Motor neuron (in vitro differentiated cells): Measurements from ENCODE around the gene SMIM13. TPM values are rescaled to one million over a fixed set of nuclear protein-coding genes. Genes with fewer than 3 reads are reported as not detected.
A peak's percentile ranks its signal among the peaks of the same experiment; 100 is the strongest.

Experiments
- ATAC-seq, 8 experiments: fragments of 200-7000 bp; cut with Tn5 transposase; replicated peaks in 6 of 8; 2 replicates each; pipeline ENCODE4 v1.8.0; 2021; ENCODE audit warnings: mild to moderate bottlenecking in 8 of 8, moderate library complexity in 8 of 8
- H3K27ac ChIP-seq, 2 donors: fragments of 250-450 bp; sonication (Bioruptor Pico); 2 replicates each; pipeline ENCODE4 v1.9.0; 2021; ENCODE audit warnings: antibody characterized with exemption in 2 of 2, mild to moderate bottlenecking in 2 of 2, moderate library complexity in 1 of 2
- H3K4me1 ChIP-seq, 2 donors: fragments of 250-450 bp; sonication (Bioruptor Pico); replicated peaks in 1 of 2; 2 replicates each; pipeline ENCODE4 v1.6.1; 2021; ENCODE audit warnings: antibody characterized with exemption in 2 of 2, mild to moderate bottlenecking in 2 of 2, moderate library complexity in 1 of 2
- H3K4me3 ChIP-seq, 5 donors: fragments of 250-450 bp; sonication (Bioruptor Pico); 2 replicates each; pipeline ENCODE4 v1.9.0; 2021; ENCODE audit warnings: antibody characterized with exemption in 5 of 5, mild to moderate bottlenecking in 5 of 5, moderate library complexity in 4 of 5
- WGBS, 10 experiments: fragments of 450-650 bp; shearing (Covaris generic); methylation state at CpG; one replicate each; pipeline ENCODE4 v1.0.0; 2022; 5-methylcytosine and 5-hydroxymethylcytosine counted together
- in situ Hi-C, 9 experiments: fragments of 400-800 bp; cut with MboI; loops; one replicate each; pipeline ENCODE4 v1.15.0; 2021; ENCODE audit warnings: low sequenced_read_pairs in 9 of 9, low pct_unique_long_range_greater_than_20kb in 2 of 9; ENCODE audit not compliant: unreplicated experiment in 9 of 9
- total RNA-seq, 8 experiments: library from RNA; unstranded; fragments of 300-600 nt; gene quantifications; 2 replicates each; pipeline versions ENCODE4 v1.2.3 to v1.2.4, GENCODE V29; 2022

SMIM13 gene
- total RNA-seq, 8 experiments from 2014 or later: 10.7 to 32.4 (median 19.5) TPM

- in situ Hi-C loops: loop anchor here in 1 of 9 experiments (25.0 kb wide), 1 partner anchor 354 kb away; no protein-coding TSS in a partner anchor
- H3K4me3 ChIP-seq: no peak overlapping the region
- 87 to 100% (median 92%) methylated on average over 3 to 5 of the region's 5 CpGs for WGBS, 10 experiments
- no peaks in the 10 kb centered on the region for H3K4me1 ChIP-seq
- H3K27ac ChIP-seq: no peak overlapping the region
- ATAC-seq: no peak
Observed at GRCh38 chr6:11133281-11133680, 39.6 kb downstream of the SMIM13 start.

GRCh38 chr6:11136809-11137208 lies 43.2 kb downstream of the SMIM13 start:
- Histone ChIP-seq H3K4me1 (no peaks in the 10 kb centered on the region), H3K27ac (no peak overlapping the region), H3K4me3 (no peak overlapping the region)
- no peak for ATAC-seq
- in situ Hi-C loops: loop anchor here in 1 of 9 experiments (25.0 kb wide), 1 partner anchor 350 kb away; no protein-coding TSS in a partner anchor

- WGBS, 10 experiments: 73 to 100% (median 89%) methylated on average over 2 to 3 of the region's 3 CpGs; no CpG with 5 or more reads in 1 of the 10 experiments
- in situ Hi-C loops: loop anchor here in 1 of 9 experiments (25.0 kb wide), 1 partner anchor 348 kb away; no protein-coding TSS in a partner anchor
- Histone ChIP-seq H3K4me3 (no peak overlapping the region), H3K27ac (no peak overlapping the region), H3K4me1 (no peaks in the 10 kb centered on the region)
- no peak for ATAC-seq
Observed at GRCh38 chr6:11139051-11139960, 45.7 kb downstream of the SMIM13 start.

- in situ Hi-C loops: loop anchor here in 4 of 9 experiments (10.0 to 25.0 kb wide), 2 partner anchors 347 to 355 kb away; no protein-coding TSS in a partner anchor
- ATAC-seq: peak in 1 of 8 experiments; percentile 19
- 6 to 90% (median 70%) methylated on average over 2 to 3 of the region's 3 CpGs; no CpG with 5 or more reads in 2 of the 10 experiments for WGBS, 10 experiments
- Histone ChIP-seq H3K4me1 (peaks cover 0 to 4% of the 10 kb centered on the region in 2 donors), H3K27ac (no peak overlapping the region), H3K4me3 (no peak overlapping the region)
Observed at GRCh38 chr6:11140056-11140455, 46.4 kb downstream of the SMIM13 start.

- no peak for ATAC-seq
- in situ Hi-C loops: loop anchor here in 4 of 9 experiments (10.0 to 25.0 kb wide), 2 partner anchors 346 to 354 kb away; no protein-coding TSS in a partner anchor
- no peak overlapping the region for H3K4me3 ChIP-seq
- WGBS, 10 experiments: 90 to 100% (median 100%) methylated on average over 1 to 3 of the region's 3 CpGs; no CpG with 5 or more reads in 3 of the 10 experiments
- H3K4me1 ChIP-seq: peaks cover 0 to 4% of the 10 kb centered on the region in 2 donors
- no peak overlapping the region for H3K27ac ChIP-seq
Observed at GRCh38 chr6:11141295-11141694, 47.7 kb downstream of the SMIM13 start.

GRCh38 chr6:11142296-11143027 lies 48.8 kb downstream of the SMIM13 start:
- ATAC-seq: no peak
- no peak overlapping the region for H3K27ac ChIP-seq
- no peak overlapping the region for H3K4me3 ChIP-seq
- in situ Hi-C loops: loop anchor here in 4 of 9 experiments (10.0 to 25.0 kb wide), 2 partner anchors 345 to 352 kb away; no protein-coding TSS in a partner anchor
- WGBS, 10 experiments: 90 to 100% (median 98%) methylated on average over 1 to 8 of the region's 8 CpGs
- H3K4me1 ChIP-seq: peaks cover 0 to 4% of the 10 kb centered on the region in 2 donors

- in situ Hi-C loops: loop anchor here in 4 of 9 experiments (10.0 to 25.0 kb wide), 2 partner anchors 344 to 351 kb away; no protein-coding TSS in a partner anchor
- peak in 7 of 8 experiments; percentile 43 to 95 (median 81) for ATAC-seq
Observed at GRCh38 chr6:11143394-11144371, 50.0 kb downstream of the SMIM13 start.

GRCh38 chr6:11144393-11144851 lies 50.8 kb downstream of the SMIM13 start:
- H3K4me3 ChIP-seq: no peak overlapping the region
- H3K27ac ChIP-seq: no peak overlapping the region
- 3 to 85% (median 33%) methylated on average over 2 to 4 of the region's 6 CpGs; no CpG with 5 or more reads in 3 of the 10 experiments for WGBS, 10 experiments
- ATAC-seq: peak; percentile 81 to 97 (median 88)
- in situ Hi-C loops: loop anchor here in 4 of 9 experiments (10.0 to 25.0 kb wide), 2 partner anchors 343 to 350 kb away; no protein-coding TSS in a partner anchor
- peaks cover 0 to 4% of the 10 kb centered on the region in 2 donors for H3K4me1 ChIP-seq

More at GRCh38 chr6:11143394-11144371, 50.0 kb downstream of the SMIM13 start:
- Histone ChIP-seq H3K4me3 (no peak overlapping the region), H3K27ac (no peak overlapping the region), H3K4me1 (peaks cover 0 to 4% of the 10 kb centered on the region in 2 donors)
- 0 to 94% (median 74%) methylated on average over 1 to 10 of the region's 10 CpGs; no CpG with 5 or more reads in 2 of the 10 experiments for WGBS, 10 experiments

GRCh38 chr6:11146117-11146826 lies 52.6 kb downstream of the SMIM13 start:
- in situ Hi-C loops: loop anchor here in 4 of 9 experiments (10.0 to 25.0 kb wide), 2 partner anchors 341 to 349 kb away; no protein-coding TSS in a partner anchor
- H3K27ac ChIP-seq: no peak overlapping the region
- 69 to 100% (median 96%) methylated on average over 1 to 4 of the region's 4 CpGs; no CpG with 5 or more reads in 2 of the 10 experiments for WGBS, 10 experiments
- no peak for ATAC-seq
- H3K4me3 ChIP-seq: no peak overlapping the region
- peaks cover 0 to 4% of the 10 kb centered on the region in 2 donors for H3K4me1 ChIP-seq

GRCh38 chr6:11149551-11149950 lies 55.9 kb downstream of the SMIM13 start:
- WGBS, 10 experiments: 80 to 100% (median 100%) methylated on average over 1 to 3 of the region's 3 CpGs; no CpG with 5 or more reads in 5 of the 10 experiments
- in situ Hi-C loops: loop anchor here in 4 of 9 experiments (10.0 to 25.0 kb wide), 2 partner anchors 338 to 345 kb away; no protein-coding TSS in a partner anchor
- ATAC-seq: no peak
- H3K27ac ChIP-seq: no peak overlapping the region
- H3K4me3 ChIP-seq: no peak overlapping the region
- peaks cover 0 to 2% of the 10 kb centered on the region in 2 donors for H3K4me1 ChIP-seq

GRCh38 chr6:11151488-11151887 lies 57.9 kb downstream of the SMIM13 start:
- no peak overlapping the region for H3K4me3 ChIP-seq

More at GRCh38 chr6:11151488-11151887, 57.9 kb downstream of the SMIM13 start:
- ATAC-seq: no peak
- WGBS, 10 experiments: 80 to 100% (median 83%) methylated on average over 1 of the region's 1 CpG; no CpG with 5 or more reads in 7 of the 10 experiments
- in situ Hi-C loops: loop anchor here in 5 of 9 experiments (10.0 to 25.0 kb wide), 2 partner anchors 336 to 343 kb away; no protein-coding TSS in a partner anchor
- no peak overlapping the region for H3K27ac ChIP-seq
- no peaks in the 10 kb centered on the region for H3K4me1 ChIP-seq
